ENCODE results near the gene ZSCAN2. TPM values are rescaled to one million over a fixed set of nuclear protein-coding genes. Genes with fewer than 3 reads are reported as not detected.

The ZSCAN2 gene
- total and polyA plus RNA-seq, 2 of the 8 experiments (the other 6 are each of a cell fraction or from before 2014, with no cell fraction given) = 23.6 to 52.4 TPM

GRCh38 chr15:84653910-84654688, 53.3 kb downstream of the ZSCAN2 start, which contains the start of gene WDR73 (continued):
- TF ChIP-seq TBP (IDR thresholded peaks at IDR 0.05; ENCODE audit: low read depth, low read length) = peak; percentile 57
- TF ChIP-seq SIN3A (conservative IDR thresholded peaks at IDR 0.05 in 1 of 2, IDR thresholded peaks at IDR 0.05 in 1 of 2; ENCODE audit: low read depth in 1 of 2, low read length in 2 of 2) = peak in 1 of 2 experiments; percentile 95; a peak in 3 of 4 replicates
- peak; percentile 97 for TF ChIP-seq KDM4A (IDR thresholded peaks at IDR 0.05; ENCODE audit: low read depth, low read length, severe bottlenecking)
- 0 out of 2 replicates have a peak, but pooled peaks have one; percentile 55 for TF ChIP-seq SP4 (IDR thresholded peaks at IDR 0.05; ENCODE audit: low read length)
- peak; percentile 62 to 71; a peak in 2 of 3 replicates for TF ChIP-seq POLR2A (IDR thresholded peaks at IDR 0.05; ENCODE audit: control extremely low read depth in 1 of 2, low read depth in 2 of 2, low read length in 2 of 2)
- peak; percentile 58 for TF ChIP-seq BACH1 (IDR thresholded peaks at IDR 0.05; ENCODE audit: low read length)
- TF ChIP-seq ATF3 (IDR thresholded peaks at IDR 0.05; ENCODE audit: insufficient read depth, low read depth, low read length) = no peak
- peak; percentile 23; the same call in 1 of the 2 replicates for TF ChIP-seq CREB1 (IDR thresholded peaks at IDR 0.05)
- peak; percentile 79 for TF ChIP-seq TAF1 (IDR thresholded peaks at IDR 0.05; ENCODE audit: low read depth, low read length)
- TF ChIP-seq RBBP5 (IDR thresholded peaks at IDR 0.05; ENCODE audit: borderline replicate concordance, low read depth, low read length) = no peak
- TF ChIP-seq HDAC6 (IDR thresholded peaks at IDR 0.05; ENCODE audit: low read depth, low read length) = no peak

Data from H1 (cell line).